Adrenal gland (tissue), 12 donors: ENCODE data around the gene STAT5B. TPM values are rescaled to one million over a fixed set of nuclear protein-coding genes. Genes with fewer than 3 reads are reported as not detected.
A peak's percentile ranks its signal among the peaks of the same experiment; 100 is the strongest.

Experiments used
- DNase-seq, 7 donors: peaks; one replicate each; pipeline ENCODE4 v3.0.0-alpha.2; 2019 to 2020
- H3K27ac ChIP-seq, 5 donors: fragments of 200-600 bp; sonication (generic) in 4 of 5; 1 replicate in 3 of 5; 2 replicates in 2 of 5; pipeline versions ENCODE4 v1.5.1 to v1.8.0; 2016 to 2020; ENCODE audit warnings: mild to moderate bottlenecking in 1 of 5
- H3K27me3 ChIP-seq: fragments of 200-600 bp; 2 replicates; pipeline ENCODE4 v1.8.0; 2021
- H3K36me3 ChIP-seq, 2 donors: fragments of 200-600 bp; replicated peaks in 1 of 2; 1 replicate in 1 of 2; 2 replicates in 1 of 2; pipeline versions ENCODE4 v1.5.1 to v1.8.0; 2018 to 2022
- H3K4me1 ChIP-seq, 2 donors: fragments of 200-600 bp; replicated peaks in 1 of 2; 1 replicate in 1 of 2; 2 replicates in 1 of 2; pipeline versions ENCODE4 v1.5.1 to v1.8.0; 2018 to 2021
- H3K4me3 ChIP-seq, 4 donors: fragments of 200-600 bp; sonication (generic) in 3 of 4; one replicate each; pipeline ENCODE4 v1.5.1; 2016 to 2018
- H3K9me3 ChIP-seq, 3 donors: fragments of 200-600 bp; sonication (generic) in 1 of 3; replicated peaks in 1 of 3; 1 replicate in 2 of 3; 2 replicates in 1 of 3; pipeline versions ENCODE4 v1.5.1 to v1.8.0; 2016 to 2021
- CTCF ChIP-seq, 6 experiments: fragments of 450-650 bp in 4 of 6; fragments of 200-600 bp in 2 of 6; sonication (generic) in 1 of 6; IDR thresholded peaks; 1 replicate in 5 of 6; 2 replicates in 1 of 6; pipeline versions ENCODE4 v1.5.1 to v1.8.0; 2016 to 2021; ENCODE audit warnings: antibody characterized with exemption in 6 of 6, mild to moderate bottlenecking in 2 of 6, moderate library complexity in 1 of 6
- POLR2A ChIP-seq, 2 donors: fragments of 450-650 bp; IDR thresholded peaks; one replicate each; pipeline ENCODE4 v1.6.1; 2017; ENCODE audit warnings: antibody characterized with exemption in 2 of 2, mild to moderate bottlenecking in 2 of 2, moderate library complexity in 1 of 2
- WGBS, 4 donors: extraction: QIAGEN DNeasy Blood & Tissue Kit in 2 of 4; methylation state at CpG; one replicate each; pipeline versions ENCODE4 v1.1.5 to v1.1.7; 2013 to 2017; 5-methylcytosine and 5-hydroxymethylcytosine counted together
- intact Hi-C, 2 donors: fragments of 100-400 bp; cut with DNase I; formaldehyde crosslinking; loops; one replicate each; pipeline versions ENCODE4 v1.14.1 to v1.15.0; 2022 to 2023
- polyA plus RNA-seq, 3 donors: library from polyadenylated mRNA; stranded (reverse); fragments of 200-250 nt in 2 of 3; fragments of 350-450 nt in 1 of 3; fragmentation: Illumina TruSeq in 1 of 3; extraction: RNeasy Lipid Tissue Mini Kit (QIAGEN cat#74804) in 1 of 3; gene quantifications; one replicate each; pipeline ENCODE4 v1.2.3, GENCODE V29; 2013 to 2014
- total RNA-seq, 9 donors: library from RNA; depleted of rRNA in 4 of 9; stranded (reverse); fragments of >200 nt in 4 of 9; fragments of 120-200 nt in 1 of 9; fragmentation: NEBNext Ultra II Directional in 1 of 9; extraction: Animal tissue kit (Norgen Biotek cat#: 25700) in 1 of 9; gene quantifications; one replicate each; pipeline versions ENCODE4 v1.1.0 to v1.2.4, GENCODE V29; 2013 to 2023
- donor health status: healthy with polysubstance abuse.
- donor health status: Bipolar disorder and iron deficiency.
- donor health status: DM: yes; HTN: yes; CAD: no.
- donor health status: DM: no; HTN: no; CAD: no.
- donor health status: DM: no; HTN: no; CAD: no.
- donor health status: DM: yes; HTN: yes; CAD: no.

Gene STAT5B
- total and polyA plus RNA-seq, 12 donors, result 30.3 to 128 (median 101) TPM

DNA sequence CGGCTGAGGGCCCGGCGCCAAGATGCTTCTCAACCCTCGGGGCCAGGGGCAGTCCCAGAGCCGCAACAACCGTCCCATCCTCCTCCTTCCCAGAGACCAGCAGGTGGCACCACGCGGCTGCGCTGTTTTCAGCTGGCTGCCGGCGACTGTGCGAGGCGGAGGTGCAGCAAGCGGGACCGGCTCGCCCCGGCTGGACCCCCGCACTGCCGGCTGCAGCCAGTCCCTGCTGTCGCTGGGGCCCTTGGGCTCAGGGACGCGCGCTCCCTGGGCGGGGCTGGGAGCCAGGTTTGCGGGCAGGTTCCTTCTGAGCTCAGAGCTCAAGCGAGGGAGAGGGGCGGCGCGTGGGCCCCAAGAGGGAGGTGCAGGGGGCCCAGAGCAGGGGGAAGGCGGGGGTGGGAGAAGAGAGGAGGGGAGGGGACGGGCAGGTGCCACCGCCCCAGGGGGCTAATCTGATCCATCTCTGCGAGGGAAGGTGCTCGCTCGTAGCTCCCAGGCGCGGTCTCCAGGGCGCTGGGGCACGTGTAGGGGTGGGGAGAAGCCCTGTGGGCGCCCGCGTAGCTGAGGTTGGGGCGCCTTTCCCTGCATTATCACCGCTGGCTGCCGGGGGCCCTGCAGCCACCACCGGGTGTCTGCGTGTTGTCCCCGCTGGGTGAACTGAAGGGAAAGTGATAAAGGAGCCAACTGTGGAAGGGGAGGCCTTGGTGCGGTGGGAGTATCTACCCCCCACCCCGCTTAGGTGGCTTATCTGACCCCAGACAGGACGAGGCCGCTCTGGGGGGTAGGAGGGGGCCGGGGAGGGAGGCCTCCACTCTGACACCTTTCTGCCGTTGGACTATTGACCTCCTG lies 36.3 kb upstream of the STAT5B start:
- peak overlapping the region; percentile 81 to 96 (median 90) for H3K27ac ChIP-seq
- H3K4me3 ChIP-seq, result peak overlapping the region in 1 of 4 donors; percentile 21
- peaks cover 26 to 57% of the 10 kb centered on the region in 2 donors for H3K4me1 ChIP-seq
- TF ChIP-seq CTCF (IDR thresholded peaks at IDR 0.05), result peak; percentile 36 to 66 (median 57)
- TF ChIP-seq POLR2A (IDR thresholded peaks at IDR 0.05), result peak in 1 of 2 donors; percentile 75
- DNase-seq, result peak; percentile 92 to 96 (median 94)
- 0 to 34% (median 14%) methylated on average over 8 to 54 of the region's 54 CpGs for WGBS, 4 donors
- intact Hi-C loops, result loop anchor here in 1 of 2 donors (10.0 kb wide), 1 partner anchor 212 kb away; no protein-coding TSS in a partner anchor
- no peaks in the 10 kb centered on the region for H3K27me3 ChIP-seq
- H3K36me3 ChIP-seq, result peaks cover 0 to 85% of the 10 kb centered on the region in 2 donors
- H3K9me3 ChIP-seq, result no peaks in the 10 kb centered on the region

DNA sequence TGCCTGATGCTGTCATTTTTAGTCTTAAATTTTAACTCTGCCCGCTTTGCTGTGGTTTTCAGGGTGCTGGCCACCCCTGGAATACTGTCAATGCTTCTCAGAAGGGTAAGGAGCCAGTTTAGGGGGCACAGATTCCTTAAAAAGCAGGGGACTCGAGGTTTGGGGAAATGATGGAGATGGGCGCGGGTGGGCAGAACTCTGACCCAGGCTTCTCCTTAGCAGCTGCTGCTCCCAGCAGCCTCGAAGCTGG lies 35.8 kb upstream of the STAT5B start:
- Histone ChIP-seq H3K27me3 (no peaks in the 10 kb centered on the region), H3K27ac (peak overlapping the region; percentile 81 to 96 (median 90)), H3K9me3 (no peaks in the 10 kb centered on the region), H3K4me3 (peak overlapping the region in 1 of 4 donors; percentile 21), H3K36me3 (peaks cover 0 to 85% of the 10 kb centered on the region in 2 donors), H3K4me1 (peaks cover 26 to 57% of the 10 kb centered on the region in 2 donors)
- peak in 3 of 7 donors; percentile 22 to 40 (median 29) for DNase-seq
- TF ChIP-seq POLR2A (IDR thresholded peaks at IDR 0.05) (no peak), CTCF (IDR thresholded peaks at IDR 0.05) (no peak)
- 5 to 10% (median 7%) methylated on average over 5 of the region's 5 CpGs for WGBS, 4 donors
- intact Hi-C loops, result loop anchor here in 1 of 2 donors (10.0 kb wide), 1 partner anchor 213 kb away; no protein-coding TSS in a partner anchor

- intact Hi-C loops, result loop anchor here in 1 of 2 donors (10.0 kb wide), 1 partner anchor 213 kb away; no protein-coding TSS in a partner anchor
- Histone ChIP-seq H3K4me3 (peak overlapping the region in 1 of 4 donors; percentile 21), H3K36me3 (peaks cover 0 to 85% of the 10 kb centered on the region in 2 donors), H3K9me3 (no peaks in the 10 kb centered on the region), H3K4me1 (peaks cover 27 to 57% of the 10 kb centered on the region in 2 donors), H3K27ac (peak overlapping the region; percentile 81 to 96 (median 90)), H3K27me3 (no peaks in the 10 kb centered on the region)
- WGBS, 4 donors, result 13 to 38% (median 28%) methylated on average over 16 to 19 of the region's 19 CpGs
- peak; percentile 92 to 99 (median 98) for DNase-seq
- TF ChIP-seq POLR2A (IDR thresholded peaks at IDR 0.05) (peak in 1 of 2 donors; percentile 87), CTCF (IDR thresholded peaks at IDR 0.05) (no peak)
These were observed 35.2 kb upstream of the STAT5B start for GRCh38 chr17:42311240-42312034.

DNA sequence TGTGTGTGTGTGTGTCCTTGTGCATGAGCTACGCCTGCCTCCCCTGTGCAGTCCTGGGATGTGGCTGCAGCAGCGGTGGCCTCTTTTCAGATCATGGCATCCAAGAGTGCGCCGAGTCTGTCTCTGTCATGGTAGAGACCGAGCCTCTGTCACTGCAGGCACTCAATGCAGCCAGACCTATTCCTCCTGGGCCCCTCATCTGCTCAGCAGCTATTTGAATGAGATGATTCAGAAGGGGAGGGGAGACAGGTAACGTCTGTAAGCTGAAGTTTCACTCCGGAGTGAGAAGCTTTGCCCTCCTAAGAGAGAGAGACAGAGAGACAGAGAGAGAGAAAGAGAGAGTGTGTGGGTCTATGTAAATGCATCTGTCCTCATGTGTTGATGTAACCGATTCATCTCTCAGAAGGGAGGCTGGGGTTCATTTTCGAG lies 34.6 kb upstream of the STAT5B start:
- H3K4me3 ChIP-seq, result no peak overlapping the region
- DNase-seq, result peak in 1 of 7 donors; percentile 24
- H3K36me3 ChIP-seq, result peaks cover 0 to 84% of the 10 kb centered on the region in 2 donors
- H3K27me3 ChIP-seq, result no peaks in the 10 kb centered on the region
- intact Hi-C loops, result loop anchor here in 1 of 2 donors (10.0 kb wide), 1 partner anchor 214 kb away; no protein-coding TSS in a partner anchor
- TF ChIP-seq CTCF (IDR thresholded peaks at IDR 0.05) (no peak), POLR2A (IDR thresholded peaks at IDR 0.05) (no peak)
- peak overlapping the region; percentile 81 to 96 (median 90) for H3K27ac ChIP-seq
- H3K9me3 ChIP-seq, result no peaks in the 10 kb centered on the region
- peaks cover 33 to 62% of the 10 kb centered on the region in 2 donors for H3K4me1 ChIP-seq
- 45 to 52% (median 48%) methylated on average over 7 to 9 of the region's 9 CpGs for WGBS, 4 donors
